NCI-H460 (cell line): ENCODE measurements around the gene CTIF. TPM values are rescaled to one million over a fixed set of nuclear protein-coding genes. Genes with fewer than 3 reads are reported as not detected.

Experiments used
- DNase-seq: peaks from one replicate; pipeline ENCODE4 v3.0.0-alpha.2; 2016; ENCODE audit warnings: low read depth; ENCODE audit errors: extremely low read depth
- total RNA-seq: library from RNA; depleted of rRNA; stranded (reverse); fragments of >200 nt; shearing (Covaris generic); gene quantifications from 2 replicates; pipeline ENCODE4 v1.2.3, GENCODE V29; 2014

CTIF gene
- total RNA-seq, 1 experiment from 2014 or later = 57.0 TPM

- no peak for DNase-seq
Measured at GRCh38 chr18:48838166-48838775, 299.4 kb downstream of the CTIF start.

- DNase-seq = no peak
Measured at GRCh38 chr18:48838921-48839818, 300.3 kb downstream of the CTIF start.

GRCh38 chr18:48839819-48840490 lies 301.1 kb downstream of the CTIF start:
- DNase-seq = no peak

GRCh38 chr18:48840491-48840877 lies 301.7 kb downstream of the CTIF start:
- DNase-seq = no peak

- no peak for DNase-seq
Measured at GRCh38 chr18:48841381-48842258, 302.8 kb downstream of the CTIF start.

- DNase-seq = no peak
Measured at GRCh38 chr18:48842259-48843061, 303.6 kb downstream of the CTIF start.

GRCh38 chr18:48843162-48843561 lies 304.3 kb downstream of the CTIF start:
- no peak for DNase-seq

GRCh38 chr18:48843596-48843995 lies 304.8 kb downstream of the CTIF start:
- DNase-seq = no peak

GRCh38 chr18:48844271-48844670 lies 305.4 kb downstream of the CTIF start:
- no peak for DNase-seq

GRCh38 chr18:48845174-48845573 lies 306.3 kb downstream of the CTIF start:
- no peak for DNase-seq

- DNase-seq = no peak
Measured at GRCh38 chr18:48846423-48846932, 307.6 kb downstream of the CTIF start.

GRCh38 chr18:48847807-48848486 lies 309.1 kb downstream of the CTIF start:
- no peak for DNase-seq

GRCh38 chr18:48848641-48849143 lies 309.9 kb downstream of the CTIF start:
- no peak for DNase-seq

- DNase-seq = no peak
Measured at GRCh38 chr18:48850822-48851598, 312.2 kb downstream of the CTIF start.

- no peak for DNase-seq
Measured at GRCh38 chr18:48851599-48851960, 312.7 kb downstream of the CTIF start.

- DNase-seq = no peak
Measured at GRCh38 chr18:48852292-48852691, 313.5 kb downstream of the CTIF start.

GRCh38 chr18:48852794-48853193 lies 314.0 kb downstream of the CTIF start:
- DNase-seq = no peak

- DNase-seq = no peak
Measured at GRCh38 chr18:48853588-48853987, 314.8 kb downstream of the CTIF start.
